Gastrocnemius medialis (tissue), 4 donors: ENCODE data around the gene ZRANB3. TPM values are rescaled to one million over a fixed set of nuclear protein-coding genes. Genes with fewer than 3 reads are reported as not detected.
A peak's percentile ranks its signal among the peaks of the same experiment; 100 is the strongest.

Experiments
- ATAC-seq, 2 donors: fragments of 150-250 bp; one replicate each; pipeline ENCODE4 v1.9.1; 2016
- DNase-seq, 2 donors: peaks; one replicate each; pipeline ENCODE4 v3.0.0-alpha.2; 2019
- H3K27ac ChIP-seq, 4 donors: fragments of 200-600 bp; sonication (generic); 1 replicate in 1 of 4; 2 replicates in 3 of 4; pipeline ENCODE4 v1.5.1; 2016 to 2018; ENCODE audit warnings: mild to moderate bottlenecking in 2 of 4, moderate library complexity in 1 of 4
- H3K27me3 ChIP-seq, 3 donors: fragments of 200-600 bp; sonication (generic) in 2 of 3; 1 replicate in 1 of 3; 2 replicates in 2 of 3; pipeline versions ENCODE4 v1.5.1 to v1.6.0; 2016 to 2019; ENCODE audit warnings: mild to moderate bottlenecking in 1 of 3, moderate library complexity in 1 of 3
- H3K36me3 ChIP-seq, 2 donors: fragments of 200-600 bp; sonication (generic) in 1 of 2; one replicate each; pipeline ENCODE4 v1.5.1; 2017 to 2018
- H3K4me1 ChIP-seq, 2 donors: fragments of 200-600 bp; sonication (generic) in 1 of 2; one replicate each; pipeline ENCODE4 v1.5.1; 2016 to 2017; ENCODE audit warnings: mild to moderate bottlenecking in 2 of 2
- H3K4me3 ChIP-seq, 4 donors: fragments of 200-600 bp; sonication (generic) in 3 of 4; 1 replicate in 1 of 4; 2 replicates in 3 of 4; pipeline ENCODE4 v1.5.1; 2016 to 2019; ENCODE audit warnings: mild to moderate bottlenecking in 2 of 4
- H3K9me3 ChIP-seq, 3 donors: fragments of 200-600 bp; sonication (generic) in 2 of 3; 1 replicate in 1 of 3; 2 replicates in 2 of 3; pipeline ENCODE4 v1.5.1; 2016 to 2019
- POLR2A ChIP-seq, 2 donors: fragments of 450-650 bp; IDR thresholded peaks; one replicate each; pipeline ENCODE4 v1.6.1; 2017; ENCODE audit warnings: antibody characterized with exemption in 2 of 2, mild to moderate bottlenecking in 2 of 2, moderate library complexity in 2 of 2
- in situ Hi-C, 4 donors: fragments of 200-750 bp; cut with MboI; loops; one replicate each; pipeline versions ENCODE4 v1.15.0 to v1.8.0; 2017; ENCODE audit warnings: low sequenced_read_pairs in 4 of 4
- intact Hi-C: fragments of 100-400 bp; cut with DNase I; formaldehyde crosslinking; loops from one replicate; pipeline ENCODE4 v1.15.1; 2023; ENCODE audit warnings: low total_unique reads
- total RNA-seq, 4 donors: library from RNA; depleted of rRNA; stranded (reverse); fragments of >200 nt; gene quantifications; one replicate each; pipeline versions ENCODE4 v1.1.0 to v1.2.3, GENCODE V29; 2016
- TF ChIP-seq, protein P1 (sequence below), 5 experiments: fragments of 450-650 bp in 3 of 5; fragments of 200-600 bp in 2 of 5; sonication (generic) in 2 of 5; IDR thresholded peaks in 4 of 5; conservative IDR thresholded peaks in 1 of 5; 1 replicate in 4 of 5; 2 replicates in 1 of 5; pipeline ENCODE4 v1.5.1; 2016 to 2019; ENCODE audit warnings: antibody characterized with exemption in 5 of 5, mild to moderate bottlenecking in 3 of 5, moderate library complexity in 3 of 5

ZRANB3 gene
- total RNA-seq, 4 donors from 2014 or later = 1.9 to 4.8 (median 2.9) TPM

DNA sequence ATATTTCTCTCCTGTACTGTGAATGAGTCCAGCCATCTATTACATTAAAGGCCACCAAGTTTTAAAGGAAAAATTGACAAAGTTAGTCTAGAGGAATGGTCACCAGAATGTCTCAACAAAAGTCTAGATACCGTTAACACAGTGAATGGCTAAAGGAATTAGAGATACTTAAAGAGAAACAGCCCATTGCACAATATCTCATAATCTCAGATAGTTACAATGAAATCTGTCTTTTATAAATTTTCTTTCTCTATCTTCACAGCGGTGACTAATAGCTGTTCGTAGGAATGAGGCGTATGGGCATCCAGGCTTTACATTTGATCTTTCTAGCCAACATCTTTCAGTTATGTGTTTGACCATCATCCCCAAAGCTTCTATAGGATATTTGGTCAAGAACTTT, 30.9 kb upstream of the ZRANB3 start:
- Histone ChIP-seq H3K4me1 (peaks cover 13 to 17% of the 10 kb centered on the region in 2 donors), H3K27ac (no peak overlapping the region), H3K9me3 (no peaks in the 10 kb centered on the region), H3K4me3 (no peak overlapping the region), H3K36me3 (no peaks in the 10 kb centered on the region), H3K27me3 (no peaks in the 10 kb centered on the region)
- TF ChIP-seq POLR2A (IDR thresholded peaks at IDR 0.05) = no peak
- TF ChIP-seq, protein P1, sequence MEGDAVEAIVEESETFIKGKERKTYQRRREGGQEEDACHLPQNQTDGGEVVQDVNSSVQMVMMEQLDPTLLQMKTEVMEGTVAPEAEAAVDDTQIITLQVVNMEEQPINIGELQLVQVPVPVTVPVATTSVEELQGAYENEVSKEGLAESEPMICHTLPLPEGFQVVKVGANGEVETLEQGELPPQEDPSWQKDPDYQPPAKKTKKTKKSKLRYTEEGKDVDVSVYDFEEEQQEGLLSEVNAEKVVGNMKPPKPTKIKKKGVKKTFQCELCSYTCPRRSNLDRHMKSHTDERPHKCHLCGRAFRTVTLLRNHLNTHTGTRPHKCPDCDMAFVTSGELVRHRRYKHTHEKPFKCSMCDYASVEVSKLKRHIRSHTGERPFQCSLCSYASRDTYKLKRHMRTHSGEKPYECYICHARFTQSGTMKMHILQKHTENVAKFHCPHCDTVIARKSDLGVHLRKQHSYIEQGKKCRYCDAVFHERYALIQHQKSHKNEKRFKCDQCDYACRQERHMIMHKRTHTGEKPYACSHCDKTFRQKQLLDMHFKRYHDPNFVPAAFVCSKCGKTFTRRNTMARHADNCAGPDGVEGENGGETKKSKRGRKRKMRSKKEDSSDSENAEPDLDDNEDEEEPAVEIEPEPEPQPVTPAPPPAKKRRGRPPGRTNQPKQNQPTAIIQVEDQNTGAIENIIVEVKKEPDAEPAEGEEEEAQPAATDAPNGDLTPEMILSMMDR (IDR thresholded peaks at IDR 0.05 in 4 of 5, conservative IDR thresholded peaks at IDR 0.05 in 1 of 5) = no peak
- DNase-seq (no peak), ATAC-seq (no peak)
- in situ Hi-C loops (loop anchor here in 1 of 4 donors (25.0 kb wide), 1 partner anchor 100 kb away; no protein-coding TSS in a partner anchor), intact Hi-C loops (no loop called here)

DNA sequence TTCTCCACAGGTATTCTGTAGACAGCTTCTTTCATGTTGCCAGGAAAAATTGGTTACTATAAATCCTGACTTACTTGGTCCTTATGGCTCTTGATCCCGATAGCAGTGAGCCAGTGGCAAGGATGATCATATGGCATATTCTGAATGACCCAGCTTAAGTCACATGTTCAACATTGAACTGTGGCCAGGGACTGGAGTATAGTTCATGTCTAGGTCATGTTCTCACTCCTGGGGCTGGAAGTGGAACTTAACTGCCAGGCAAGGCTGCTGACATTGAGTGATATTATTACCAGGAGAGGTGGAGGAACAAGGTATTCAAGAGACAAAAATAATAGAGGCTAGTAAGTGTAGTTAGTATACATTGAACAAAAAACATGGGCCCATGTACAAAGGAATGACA, 26.5 kb upstream of the ZRANB3 start:
- Histone ChIP-seq H3K27me3 (no peaks in the 10 kb centered on the region), H3K36me3 (no peaks in the 10 kb centered on the region), H3K27ac (peak overlapping the region; percentile 33 to 67 (median 54)), H3K4me3 (no peak overlapping the region), H3K9me3 (no peaks in the 10 kb centered on the region), H3K4me1 (peaks cover 20 to 25% of the 10 kb centered on the region in 2 donors)
- peak; percentile 15 to 69 for DNase-seq
- in situ Hi-C loops (loop anchor here in 1 of 4 donors (25.0 kb wide), 1 partner anchor 95 kb away; no protein-coding TSS in a partner anchor), intact Hi-C loops (no loop called here)
- TF ChIP-seq, protein P1 (IDR thresholded peaks at IDR 0.05 in 4 of 5, conservative IDR thresholded peaks at IDR 0.05 in 1 of 5) = no peak
- TF ChIP-seq POLR2A (IDR thresholded peaks at IDR 0.05) = no peak
- peak; percentile 83 to 99 for ATAC-seq

DNA sequence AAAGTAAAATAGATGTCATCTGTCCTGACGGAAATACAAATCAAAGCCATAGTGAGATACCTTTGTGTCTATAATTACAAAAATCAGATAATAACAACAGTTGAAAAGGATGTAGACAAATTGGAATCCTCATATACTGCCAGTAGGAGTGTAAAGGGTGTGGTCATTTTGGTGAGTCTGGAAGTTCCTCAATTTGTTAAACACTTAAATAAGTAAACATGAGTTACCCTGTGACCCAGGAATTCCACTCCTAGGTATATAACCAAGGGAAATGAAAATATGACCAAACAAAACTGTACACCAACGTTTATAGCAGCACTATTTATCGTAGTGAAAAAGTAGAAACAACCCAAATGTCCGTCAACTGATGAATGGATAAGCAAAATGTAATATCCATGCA, 24.3 kb upstream of the ZRANB3 start:
- DNase-seq = no peak
- H3K27me3 ChIP-seq = no peaks in the 10 kb centered on the region
- no peaks in the 10 kb centered on the region for H3K9me3 ChIP-seq
- no peak overlapping the region for H3K27ac ChIP-seq
- peaks cover 20 to 25% of the 10 kb centered on the region in 2 donors for H3K4me1 ChIP-seq
- intact Hi-C loops = no loop called here
- H3K4me3 ChIP-seq = no peak overlapping the region
- ATAC-seq = no peak
- in situ Hi-C loops = loop anchor here in 1 of 4 donors (25.0 kb wide), 1 partner anchor 93 kb away; no protein-coding TSS in a partner anchor
- no peak for TF ChIP-seq POLR2A (IDR thresholded peaks at IDR 0.05)
- TF ChIP-seq, protein P1 (IDR thresholded peaks at IDR 0.05 in 4 of 5, conservative IDR thresholded peaks at IDR 0.05 in 1 of 5) = no peak
- H3K36me3 ChIP-seq = no peaks in the 10 kb centered on the region

DNA sequence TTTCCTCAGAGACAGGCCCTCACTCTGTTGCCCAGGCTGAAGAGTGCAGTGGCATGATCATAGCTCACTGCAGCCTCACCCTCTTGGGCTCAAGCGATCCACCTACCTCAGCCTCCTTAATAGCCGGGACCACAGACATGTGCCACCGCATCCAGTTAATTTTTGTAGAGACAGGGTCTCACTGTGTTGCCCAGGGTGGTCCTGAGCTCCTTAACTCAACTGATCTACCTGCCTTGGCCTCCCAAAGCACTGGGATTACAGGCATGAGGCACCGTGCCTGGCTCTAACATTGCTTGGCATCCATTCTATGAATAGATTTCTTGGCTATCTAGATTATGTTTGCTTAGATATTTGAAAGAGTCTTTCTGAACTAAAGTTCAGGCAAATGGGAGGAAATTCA, 21.9 kb upstream of the ZRANB3 start:
- Histone ChIP-seq H3K4me3 (no peak overlapping the region), H3K9me3 (no peaks in the 10 kb centered on the region), H3K4me1 (peaks cover 13 to 18% of the 10 kb centered on the region in 2 donors), H3K27ac (no peak overlapping the region), H3K27me3 (no peaks in the 10 kb centered on the region), H3K36me3 (no peaks in the 10 kb centered on the region)
- DNase-seq (no peak), ATAC-seq (no peak)
- in situ Hi-C loops = loop anchor here in 1 of 4 donors (25.0 kb wide), 1 partner anchor 91 kb away; no protein-coding TSS in a partner anchor
- no peak for TF ChIP-seq POLR2A (IDR thresholded peaks at IDR 0.05)
- TF ChIP-seq, protein P1 (IDR thresholded peaks at IDR 0.05 in 4 of 5, conservative IDR thresholded peaks at IDR 0.05 in 1 of 5) = no peak
- intact Hi-C loops = no loop called here

DNA sequence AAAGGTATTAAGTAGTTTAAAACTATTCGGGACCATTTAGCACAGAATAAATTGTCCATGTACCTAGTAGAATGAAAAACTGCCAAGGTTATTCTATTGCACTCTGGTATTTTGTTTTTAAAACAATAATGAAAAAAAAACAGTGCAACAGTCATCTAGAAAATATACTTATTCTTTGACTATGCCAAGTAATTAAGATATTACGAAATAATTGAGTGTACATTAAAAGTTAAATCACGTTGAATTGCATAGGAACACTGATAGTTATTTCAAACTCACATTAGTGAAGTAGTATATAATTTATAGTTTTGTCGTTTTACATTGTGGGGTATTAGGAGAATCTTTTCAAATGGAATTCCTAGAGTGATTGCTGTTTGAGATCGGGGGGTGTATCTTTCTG, 20.3 kb upstream of the ZRANB3 start:
- no peak for DNase-seq
- intact Hi-C loops = no loop called here
- H3K36me3 ChIP-seq = no peaks in the 10 kb centered on the region
- no peak for ATAC-seq
- in situ Hi-C loops = loop anchor here in 1 of 4 donors (25.0 kb wide), 1 partner anchor 89 kb away; no protein-coding TSS in a partner anchor
- H3K27me3 ChIP-seq = no peaks in the 10 kb centered on the region
- no peaks in the 10 kb centered on the region for H3K9me3 ChIP-seq
- no peak overlapping the region for H3K4me3 ChIP-seq
- no peak for TF ChIP-seq POLR2A (IDR thresholded peaks at IDR 0.05)
- TF ChIP-seq, protein P1 (IDR thresholded peaks at IDR 0.05 in 4 of 5, conservative IDR thresholded peaks at IDR 0.05 in 1 of 5) = no peak
- no peak overlapping the region for H3K27ac ChIP-seq
- H3K4me1 ChIP-seq = peaks cover 7 to 8% of the 10 kb centered on the region in 2 donors
